Psoas muscle (tissue), 8 donors: Measurements from ENCODE around the gene PDE4D. TPM values are rescaled to one million over a fixed set of nuclear protein-coding genes. Genes with fewer than 3 reads are reported as not detected.
A peak's percentile ranks its signal among the peaks of the same experiment; 100 is the strongest.

Experiments
- ATAC-seq, 4 donors: fragments of 200-7000 bp; cut with Tn5 transposase; one replicate each; pipeline ENCODE4 v1.9.1; 2020; ENCODE audit warnings: moderate library complexity in 3 of 4, mild to moderate bottlenecking in 2 of 4
- DNase-seq, 2 donors: peaks; one replicate each; pipeline ENCODE4 v3.0.0-alpha.2; 2020
- H3K27ac ChIP-seq: fragments of 200-600 bp; one replicate; pipeline ENCODE4 v1.8.0; 2022
- H3K27me3 ChIP-seq, 3 donors: fragments of 200-600 bp in 1 of 3; one replicate each; pipeline versions ENCODE4 v1.6.1 to v1.8.0; 2013 to 2022; ENCODE audit warnings: low read length in 2 of 3, mild to moderate bottlenecking in 2 of 3, moderate library complexity in 1 of 3; ENCODE audit not compliant: insufficient read depth in 3 of 3
- H3K36me3 ChIP-seq, 2 donors: fragments of 200-600 bp in 1 of 2; one replicate each; pipeline versions ENCODE4 v1.6.1 to v1.8.0; 2013 to 2022; ENCODE audit warnings: low read depth in 1 of 2, mild to moderate bottlenecking in 1 of 2, moderate library complexity in 1 of 2; ENCODE audit not compliant: insufficient read depth in 1 of 2
- H3K4me1 ChIP-seq: fragments of 200-600 bp; one replicate; pipeline ENCODE4 v1.8.0; 2022
- H3K4me3 ChIP-seq: fragments of 200-600 bp; one replicate; pipeline ENCODE4 v1.8.0; 2022; ENCODE audit warnings: mild to moderate bottlenecking
- H3K9me3 ChIP-seq: fragments of 200-600 bp; one replicate; pipeline ENCODE4 v1.8.0; 2022
- WGBS, 3 donors: extraction: QIAGEN DNeasy Blood & Tissue Kit; methylation state at CpG; one replicate each; pipeline versions ENCODE4 v1.1.6 to v1.1.7; 2013; 5-methylcytosine and 5-hydroxymethylcytosine counted together
- intact Hi-C, 2 donors: fragments of 100-400 bp; cut with DNase I; formaldehyde crosslinking; loops; one replicate each; pipeline versions ENCODE4 v1.11.0 to v1.14.2; 2022
- polyA plus RNA-seq, 3 donors: library from polyadenylated mRNA; stranded (reverse); fragments of 200-250 nt; gene quantifications; one replicate each; pipeline ENCODE4 v1.2.3, GENCODE V29; 2013
- total RNA-seq, 4 donors: library from RNA; stranded (reverse); fragmentation: NEBNext Ultra II Directional in 2 of 4; extraction: Animal tissue kit (Norgen Biotek cat#: 25700) in 2 of 4; gene quantifications; one replicate each; pipeline versions ENCODE4 v1.2.1 to v1.2.4, GENCODE V29; 2021 to 2023
- TF ChIP-seq, protein P1 (sequence below): fragments of 200-600 bp; IDR thresholded peaks from one replicate; pipeline ENCODE4 v1.8.0; 2022; ENCODE audit warnings: antibody characterized with exemption
- donor health status: healthy with polysubstance abuse.
- donor health status: DM: no; HTN: no; CAD: no; lungs with moderate emphysema.
- donor health status: Bipolar disorder and iron deficiency.
- donor health status: healthy.
- donor health status: DM: yes; HTN: yes; CAD: no.
- donor health status: DM: no; HTN: no; CAD: no.
- donor health status: DM: no; HTN: no; CAD: no.
- donor health status: DM: yes; HTN: yes; CAD: no.

Gene PDE4D
- total and polyA plus RNA-seq, 7 donors, result 42.6 to 283 (median 88.7) TPM

DNA sequence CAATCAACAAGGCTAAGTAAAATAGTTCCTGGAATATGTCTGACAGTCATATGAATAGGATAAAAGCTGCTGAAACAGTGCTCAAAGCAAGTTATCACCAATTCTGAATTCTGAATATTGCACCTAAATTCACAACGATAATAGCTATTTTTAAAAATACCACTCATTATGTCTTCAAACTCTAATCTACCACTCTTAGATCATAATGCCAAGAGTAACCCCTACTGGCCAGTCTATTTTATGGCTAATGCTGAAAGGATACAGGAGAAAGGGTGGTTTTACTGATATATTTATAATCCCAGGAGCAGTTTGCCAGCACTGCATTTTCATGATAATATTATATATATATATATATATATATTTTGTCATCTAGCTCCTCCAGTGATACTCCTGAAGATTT is 232.8 kb downstream of the PDE4D start:
- intact Hi-C loops, result loop anchor here in 1 of 2 donors (2.0 kb wide), 1 partner anchor 76 kb away; no protein-coding TSS in a partner anchor
- 8 to 14% (median 8%) methylated on average over 1 of the region's 1 CpG for WGBS, 3 donors
- Histone ChIP-seq H3K27me3 (no peaks in the 10 kb centered on the region), H3K36me3 (no peaks in the 10 kb centered on the region), H3K27ac (peak overlapping the region; percentile 73), H3K4me3 (no peak overlapping the region), H3K4me1 (peaks cover 58% of the 10 kb centered on the region), H3K9me3 (no peaks in the 10 kb centered on the region)
- TF ChIP-seq, protein P1, sequence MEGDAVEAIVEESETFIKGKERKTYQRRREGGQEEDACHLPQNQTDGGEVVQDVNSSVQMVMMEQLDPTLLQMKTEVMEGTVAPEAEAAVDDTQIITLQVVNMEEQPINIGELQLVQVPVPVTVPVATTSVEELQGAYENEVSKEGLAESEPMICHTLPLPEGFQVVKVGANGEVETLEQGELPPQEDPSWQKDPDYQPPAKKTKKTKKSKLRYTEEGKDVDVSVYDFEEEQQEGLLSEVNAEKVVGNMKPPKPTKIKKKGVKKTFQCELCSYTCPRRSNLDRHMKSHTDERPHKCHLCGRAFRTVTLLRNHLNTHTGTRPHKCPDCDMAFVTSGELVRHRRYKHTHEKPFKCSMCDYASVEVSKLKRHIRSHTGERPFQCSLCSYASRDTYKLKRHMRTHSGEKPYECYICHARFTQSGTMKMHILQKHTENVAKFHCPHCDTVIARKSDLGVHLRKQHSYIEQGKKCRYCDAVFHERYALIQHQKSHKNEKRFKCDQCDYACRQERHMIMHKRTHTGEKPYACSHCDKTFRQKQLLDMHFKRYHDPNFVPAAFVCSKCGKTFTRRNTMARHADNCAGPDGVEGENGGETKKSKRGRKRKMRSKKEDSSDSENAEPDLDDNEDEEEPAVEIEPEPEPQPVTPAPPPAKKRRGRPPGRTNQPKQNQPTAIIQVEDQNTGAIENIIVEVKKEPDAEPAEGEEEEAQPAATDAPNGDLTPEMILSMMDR, result peak; percentile 46
- peak; percentile 39 to 63 (median 50) for ATAC-seq
- DNase-seq, result no peak

DNA sequence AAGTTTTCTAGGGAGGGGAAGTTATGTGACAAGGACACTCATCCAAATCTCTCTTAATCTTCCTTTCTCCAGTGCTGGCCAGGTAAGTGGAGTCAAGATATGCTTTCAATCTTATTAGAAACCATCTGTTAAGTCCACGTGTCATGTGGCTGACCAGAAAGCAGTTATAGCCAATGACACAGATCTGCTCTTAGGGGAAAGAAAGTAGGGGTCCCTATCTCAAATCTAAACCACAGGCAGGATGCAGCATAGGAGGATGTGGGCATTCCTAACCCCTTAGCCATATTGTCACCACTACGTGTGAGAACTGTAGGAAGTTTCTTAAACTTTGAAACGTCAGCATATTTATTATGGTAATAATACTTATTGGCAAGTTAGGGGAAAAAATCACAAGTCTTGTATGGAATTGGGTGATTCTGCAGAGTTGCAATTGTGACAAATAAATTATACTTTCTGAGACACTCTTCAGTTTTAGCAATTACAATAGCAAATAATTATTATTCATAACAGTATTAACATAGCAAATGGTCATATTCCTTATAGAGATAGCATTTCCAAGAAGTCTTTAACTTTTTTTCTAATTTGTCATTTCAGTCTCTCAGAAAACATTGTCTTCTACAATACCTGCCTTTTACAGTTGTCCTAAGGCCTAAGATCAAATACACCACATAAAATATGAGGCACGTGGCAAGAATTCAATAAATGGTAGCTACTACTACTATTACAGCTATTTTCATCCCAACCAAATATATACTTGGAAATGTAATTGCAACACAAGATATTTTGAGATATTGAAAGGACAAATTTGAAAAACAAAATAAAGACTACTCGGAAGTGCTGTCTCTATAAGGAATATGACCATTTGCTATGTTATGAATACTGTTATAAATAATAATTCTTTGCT is 236.9 kb downstream of the PDE4D start:
- intact Hi-C loops, result loop anchor here in 1 of 2 donors (2.0 kb wide), 1 partner anchor 70 kb away; no protein-coding TSS in a partner anchor
- peak overlapping the region; percentile 67 for H3K27ac ChIP-seq
- 38 to 65% (median 41%) methylated on average over 5 of the region's 5 CpGs for WGBS, 3 donors
- TF ChIP-seq, protein P1, result no peak
- DNase-seq, result no peak
- peak overlapping the region; percentile 39 for H3K4me3 ChIP-seq
- ATAC-seq, result peak; percentile 53 to 84 (median 66)
- H3K4me1 ChIP-seq, result peaks cover 36% of the 10 kb centered on the region
- no peaks in the 10 kb centered on the region for H3K27me3 ChIP-seq
- no peaks in the 10 kb centered on the region for H3K36me3 ChIP-seq
- no peaks in the 10 kb centered on the region for H3K9me3 ChIP-seq

DNA sequence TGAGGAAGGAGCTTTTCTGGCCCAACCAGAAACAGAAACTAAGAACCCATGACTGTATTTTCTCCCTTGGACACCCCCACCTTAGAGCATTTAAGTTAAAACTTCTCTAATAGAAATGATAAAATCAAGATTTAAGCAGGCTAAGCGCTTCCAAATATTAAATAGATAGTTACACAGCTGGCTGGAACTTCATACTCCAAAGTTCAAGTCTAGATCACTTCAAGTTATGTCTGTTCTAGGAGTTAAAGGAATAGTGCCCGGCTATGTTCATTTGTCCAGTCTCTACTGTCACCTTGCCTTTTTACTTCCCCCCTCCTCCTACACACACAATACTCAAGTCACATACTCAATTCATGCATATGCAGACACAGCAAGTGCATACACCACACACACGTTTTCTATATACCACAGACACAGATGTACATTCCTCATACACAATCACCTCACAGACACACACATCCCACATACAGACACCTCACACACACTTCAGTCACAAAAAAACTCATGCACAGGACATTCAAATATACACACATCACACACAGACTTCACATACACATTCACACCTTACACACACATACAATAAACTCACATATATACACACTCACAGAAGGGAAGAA is 237.7 kb downstream of the PDE4D start:
- peak in 2 of 4 donors; percentile 4 to 7 for ATAC-seq
- Histone ChIP-seq H3K9me3 (no peaks in the 10 kb centered on the region), H3K27ac (no peak overlapping the region), H3K36me3 (no peaks in the 10 kb centered on the region), H3K4me1 (peaks cover 30% of the 10 kb centered on the region), H3K27me3 (no peaks in the 10 kb centered on the region), H3K4me3 (no peak overlapping the region)
- TF ChIP-seq, protein P1, result no peak
- intact Hi-C loops, result loop anchor here in 1 of 2 donors (2.0 kb wide), 1 partner anchor 69 kb away; no protein-coding TSS in a partner anchor
- WGBS, 3 donors, result 71 to 92% (median 77%) methylated on average over 3 of the region's 3 CpGs
- DNase-seq, result no peak

DNA sequence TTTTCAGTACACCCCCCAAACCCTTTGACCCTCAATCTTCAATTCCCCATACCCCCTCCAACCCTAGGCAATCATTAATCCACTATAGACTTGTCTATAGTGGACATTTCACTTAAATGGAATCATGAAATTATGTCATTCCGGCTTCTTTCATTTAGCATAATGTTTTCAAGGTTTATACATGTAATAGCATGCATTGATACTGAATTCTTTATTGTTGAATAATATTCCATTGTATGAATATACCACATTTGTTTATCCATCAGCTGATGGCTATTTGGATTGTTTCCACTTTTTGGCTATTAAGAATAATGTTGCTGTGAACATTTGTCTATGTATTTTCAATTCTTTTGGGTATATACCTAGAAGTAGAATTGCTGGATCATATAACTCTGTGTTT is 238.8 kb downstream of the PDE4D start:
- Histone ChIP-seq H3K36me3 (no peaks in the 10 kb centered on the region), H3K4me3 (no peak overlapping the region), H3K9me3 (no peaks in the 10 kb centered on the region), H3K27me3 (no peaks in the 10 kb centered on the region), H3K27ac (no peak overlapping the region), H3K4me1 (peaks cover 25% of the 10 kb centered on the region)
- DNase-seq, result no peak
- intact Hi-C loops, result loop anchor here in 1 of 2 donors (5.0 kb wide), 1 partner anchor 42 kb away; no protein-coding TSS in a partner anchor
- TF ChIP-seq, protein P1, result no peak
- WGBS, 3 donors, result 97 to 100% (median 100%) methylated on average over 1 of the region's 1 CpG
- no peak for ATAC-seq
